HG02798 (cell line): ENCODE results near the gene ELL3.
"Not testable (repeated sequence)": the region's sequence is repeated elsewhere in the genome, so short reads cannot be mapped to it uniquely, and the experiment has no call there.

Experiments used
- ATAC-seq: cut with Tn5 transposase; IDR thresholded peaks from one replicate; pipeline ENCODE4 v1.9.1; 2021; ENCODE audit warnings: mild to moderate bottlenecking; ENCODE audit not compliant: unreplicated experiment, poor library complexity

Gene ELL3, protein sequence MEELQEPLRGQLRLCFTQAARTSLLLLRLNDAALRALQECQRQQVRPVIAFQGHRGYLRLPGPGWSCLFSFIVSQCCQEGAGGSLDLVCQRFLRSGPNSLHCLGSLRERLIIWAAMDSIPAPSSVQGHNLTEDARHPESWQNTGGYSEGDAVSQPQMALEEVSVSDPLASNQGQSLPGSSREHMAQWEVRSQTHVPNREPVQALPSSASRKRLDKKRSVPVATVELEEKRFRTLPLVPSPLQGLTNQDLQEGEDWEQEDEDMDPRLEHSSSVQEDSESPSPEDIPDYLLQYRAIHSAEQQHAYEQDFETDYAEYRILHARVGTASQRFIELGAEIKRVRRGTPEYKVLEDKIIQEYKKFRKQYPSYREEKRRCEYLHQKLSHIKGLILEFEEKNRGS

GRCh38 chr15:43776718-43777266 is at the start of gene ELL3:
Gene ELL3 (minus strand): TSS chr15:43776966. CDS start chr15:43776901, 65 bp downstream.
- ATAC-seq: peak; percentile 41

GRCh38 chr15:43826029-43826507 is 49.3 kb upstream of the ELL3 start:
- no peak for ATAC-seq

DNA sequence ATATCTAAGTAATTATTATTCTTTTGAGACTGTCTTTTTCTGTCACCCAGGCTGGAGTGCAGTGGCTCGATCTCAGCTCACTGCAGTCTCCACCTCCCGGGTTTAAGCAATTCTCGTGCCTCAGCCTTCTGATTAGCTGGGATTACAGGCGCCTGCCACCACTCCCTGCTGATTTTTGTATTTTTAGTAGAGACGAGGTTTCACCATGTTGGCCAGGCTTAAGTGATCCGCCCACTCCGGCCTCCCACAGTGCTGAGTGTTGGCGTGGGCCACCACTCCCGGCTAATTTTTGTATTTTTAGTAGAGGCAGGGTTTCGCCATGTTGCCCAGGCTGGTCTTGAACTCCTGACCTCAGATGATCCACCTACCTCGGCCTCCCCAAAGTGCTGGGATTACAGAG is 48.5 kb upstream of the ELL3 start:
- ATAC-seq: not testable (repeated sequence)

GRCh38 chr15:43824302-43825246 is 47.8 kb upstream of the ELL3 start, which contains the start of gene MFAP1:
Gene MFAP1 (minus strand): TSS chr15:43824690. CDS start chr15:43824569, 121 bp downstream.
- ATAC-seq: peak; percentile 85

DNA sequence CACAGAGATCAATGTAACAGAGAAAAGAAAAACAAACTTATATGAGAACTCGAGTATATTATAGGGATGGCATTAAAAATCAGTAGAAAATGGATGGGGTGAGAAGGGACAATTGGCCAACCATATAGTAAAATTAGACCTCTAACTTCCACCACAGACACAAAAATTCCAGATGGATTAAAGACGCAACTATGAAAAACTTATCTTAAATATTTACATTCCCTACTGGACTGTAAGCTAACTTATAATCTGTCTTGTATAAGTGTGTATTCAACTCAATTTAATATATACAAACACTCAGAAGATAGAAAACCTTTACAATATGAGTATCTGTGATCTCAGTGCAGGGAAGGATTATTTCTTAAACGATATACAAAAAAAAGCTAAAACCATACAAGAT is 44.7 kb upstream of the ELL3 start:
- no peak for ATAC-seq

DNA sequence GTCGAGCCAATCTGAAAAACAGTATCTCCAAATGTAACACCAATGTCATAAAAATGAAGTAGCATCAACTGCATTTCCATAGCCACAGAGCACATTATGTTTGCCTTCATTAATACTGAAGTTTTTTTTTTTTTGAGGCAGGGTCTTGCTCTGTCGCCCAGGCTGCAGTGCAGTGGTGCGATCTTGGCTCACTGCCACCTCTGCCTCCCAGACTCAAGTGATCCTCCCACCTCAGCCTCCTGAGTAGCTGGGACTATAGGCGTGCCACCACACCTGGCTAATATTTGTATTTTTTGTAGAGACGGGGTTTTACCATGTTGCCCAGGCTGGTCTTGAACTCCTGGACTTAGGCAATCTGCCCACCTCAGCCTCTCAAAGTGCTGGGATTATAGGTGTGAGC is 38.3 kb upstream of the ELL3 start:
- not testable (repeated sequence) for ATAC-seq

- peak; percentile 72 for ATAC-seq
Measured at GRCh38 chr15:43808960-43809678, 32.4 kb upstream of the ELL3 start.

DNA sequence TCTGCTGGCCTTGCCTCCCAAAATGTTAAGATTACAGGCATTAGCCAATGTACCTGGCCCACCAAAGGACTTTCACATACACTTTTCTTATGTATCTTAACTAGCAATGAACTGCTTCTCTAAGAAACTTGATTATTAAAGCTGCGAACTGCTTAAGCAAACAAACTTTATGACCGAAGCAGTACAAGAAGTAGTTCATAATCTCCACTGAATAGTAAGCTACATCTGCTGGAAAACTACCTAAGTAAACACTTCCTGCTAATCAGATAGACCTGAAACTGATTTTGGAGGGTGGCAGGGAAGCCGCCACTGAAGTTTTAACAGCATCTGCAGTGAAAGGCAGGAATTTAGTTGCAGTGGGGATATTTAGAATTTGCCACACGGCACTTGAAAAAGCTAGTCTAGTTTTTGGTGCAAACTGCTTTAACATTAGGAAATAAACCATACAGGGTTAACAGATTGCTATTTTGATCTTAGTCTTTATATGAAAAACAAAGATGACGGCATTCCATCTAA is 31.7 kb upstream of the ELL3 start:
- no peak for ATAC-seq

- ATAC-seq: not testable (repeated sequence)
Measured at GRCh38 chr15:43802676-43803075, 25.9 kb upstream of the ELL3 start.

GRCh38 chr15:43800286-43801141 is 23.7 kb upstream of the ELL3 start, which contains the start of gene HYPK:
Gene HYPK (plus strand): TSS chr15:43800599. CDS start chr15:43800623, 24 bp downstream.
- peak; percentile 91 for ATAC-seq

GRCh38 chr15:43799945-43800285 is 23.1 kb upstream of the ELL3 start, which contains the start of gene SERINC4:
Gene SERINC4 (minus strand): TSS chr15:43800220. CDS start chr15:43799986, 234 bp downstream.
- ATAC-seq: no peak

- no peak for ATAC-seq
Measured at GRCh38 chr15:43799209-43799944, 22.6 kb upstream of the ELL3 start.

GRCh38 chr15:43796566-43796965 is 19.8 kb upstream of the ELL3 start:
- ATAC-seq: no peak

GRCh38 chr15:43795997-43796396 is 19.2 kb upstream of the ELL3 start:
- ATAC-seq: no peak

- no peak for ATAC-seq
Measured at GRCh38 chr15:43795197-43795596, 18.4 kb upstream of the ELL3 start.

GRCh38 chr15:43794269-43795037 is 17.7 kb upstream of the ELL3 start:
- ATAC-seq: no peak

DNA sequence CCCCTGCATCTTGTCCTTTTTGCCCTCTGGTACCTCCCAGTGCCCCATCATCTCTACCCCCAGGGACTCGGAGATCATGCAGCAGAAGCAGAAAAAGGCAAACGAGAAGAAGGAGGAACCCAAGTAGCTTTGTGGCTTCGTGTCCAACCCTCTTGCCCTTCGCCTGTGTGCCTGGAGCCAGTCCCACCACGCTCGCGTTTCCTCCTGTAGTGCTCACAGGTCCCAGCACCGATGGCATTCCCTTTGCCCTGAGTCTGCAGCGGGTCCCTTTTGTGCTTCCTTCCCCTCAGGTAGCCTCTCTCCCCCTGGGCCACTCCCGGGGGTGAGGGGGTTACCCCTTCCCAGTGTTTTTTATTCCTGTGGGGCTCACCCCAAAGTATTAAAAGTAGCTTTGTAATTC is 16.9 kb upstream of the ELL3 start:
- no peak for ATAC-seq
